HT-29 (cell line): ENCODE data around the gene LASP1NB.

Experiments used
- DNase-seq: peaks from one replicate; pipeline ENCODE4 v3.0.0-alpha.2; 2015; ENCODE audit warnings: low spot score

LASP1NB gene

GRCh38 chr17:38925263-38925995 is at the start of gene LASP1NB:
Gene LASP1NB (plus strand): TSS chr17:38925614.
- no peak for DNase-seq

- peak; percentile 24 for DNase-seq
These were observed 48.1 kb upstream of the LASP1NB start for GRCh38 chr17:38877130-38877851.

DNA sequence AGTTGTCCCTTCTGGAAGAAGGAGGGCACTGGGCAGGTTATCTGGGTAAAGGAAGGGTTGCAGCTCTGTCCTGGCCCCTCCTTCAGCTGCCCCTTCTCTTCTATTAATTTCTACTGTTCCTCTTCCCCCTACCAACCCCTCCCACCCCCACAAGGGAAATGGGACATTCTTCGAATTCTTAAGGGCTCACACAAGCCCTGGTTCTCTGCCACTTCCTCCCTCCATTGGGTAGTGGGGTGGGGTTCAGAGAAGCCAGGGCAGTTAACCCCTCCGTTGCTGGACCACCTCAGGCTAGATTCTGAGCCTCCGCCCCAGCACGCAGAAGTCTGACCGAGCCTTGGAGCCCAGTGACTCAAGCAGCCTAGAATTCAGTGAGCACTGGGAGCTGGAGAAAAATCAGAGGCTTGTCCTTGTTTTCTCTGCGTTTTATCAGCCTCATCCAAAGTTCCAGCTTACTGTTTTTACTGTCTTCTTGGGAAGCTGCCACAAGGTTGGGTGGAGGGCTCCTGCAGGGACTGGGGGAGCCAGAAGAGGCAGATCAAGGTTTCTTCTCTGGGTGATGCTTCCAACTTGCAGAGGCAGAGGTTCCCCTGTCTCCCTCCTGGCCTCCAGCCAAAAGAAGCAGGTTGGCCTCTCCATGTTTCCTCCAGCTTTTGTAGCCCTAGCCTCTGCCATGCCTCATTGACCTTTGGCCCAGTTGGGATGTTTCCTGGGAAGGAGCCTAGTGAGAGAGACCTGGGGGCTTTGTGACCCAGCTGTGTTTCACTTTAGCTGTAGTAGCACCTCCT is 45.3 kb upstream of the LASP1NB start:
- peak; percentile 75 for DNase-seq

DNA sequence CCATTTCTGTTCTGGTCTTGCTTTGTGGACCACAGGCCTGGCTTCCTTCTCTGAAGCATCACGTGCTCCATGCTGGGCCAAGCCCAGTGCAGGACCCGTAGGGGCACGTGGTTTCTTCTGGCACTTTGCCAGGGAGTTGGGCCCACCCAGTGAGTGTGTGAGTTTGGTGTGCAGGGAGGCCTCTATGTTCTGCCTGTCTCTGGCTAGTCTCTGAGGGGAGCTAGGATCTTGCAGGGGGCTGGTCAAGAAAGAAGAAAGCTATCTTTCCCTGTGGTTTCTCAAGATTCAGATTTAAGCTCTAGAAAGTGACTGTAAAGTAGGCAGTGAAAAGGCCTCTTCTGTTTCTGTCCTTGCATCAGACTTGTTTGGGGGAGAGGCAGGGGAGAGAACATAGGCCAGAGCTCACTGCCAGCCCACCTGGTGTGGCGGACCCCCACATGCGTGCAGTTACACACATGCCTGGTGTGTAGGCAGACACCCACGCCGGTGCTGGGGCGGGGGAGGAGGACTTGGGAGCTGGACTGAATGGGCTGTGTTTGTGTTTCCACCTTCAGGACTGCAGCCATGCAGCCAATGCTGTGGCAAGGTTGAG is 43.7 kb upstream of the LASP1NB start:
- peak; percentile 58 for DNase-seq

- DNase-seq, result no peak
These were observed 42.5 kb upstream of the LASP1NB start for GRCh38 chr17:38882870-38883269.

DNA sequence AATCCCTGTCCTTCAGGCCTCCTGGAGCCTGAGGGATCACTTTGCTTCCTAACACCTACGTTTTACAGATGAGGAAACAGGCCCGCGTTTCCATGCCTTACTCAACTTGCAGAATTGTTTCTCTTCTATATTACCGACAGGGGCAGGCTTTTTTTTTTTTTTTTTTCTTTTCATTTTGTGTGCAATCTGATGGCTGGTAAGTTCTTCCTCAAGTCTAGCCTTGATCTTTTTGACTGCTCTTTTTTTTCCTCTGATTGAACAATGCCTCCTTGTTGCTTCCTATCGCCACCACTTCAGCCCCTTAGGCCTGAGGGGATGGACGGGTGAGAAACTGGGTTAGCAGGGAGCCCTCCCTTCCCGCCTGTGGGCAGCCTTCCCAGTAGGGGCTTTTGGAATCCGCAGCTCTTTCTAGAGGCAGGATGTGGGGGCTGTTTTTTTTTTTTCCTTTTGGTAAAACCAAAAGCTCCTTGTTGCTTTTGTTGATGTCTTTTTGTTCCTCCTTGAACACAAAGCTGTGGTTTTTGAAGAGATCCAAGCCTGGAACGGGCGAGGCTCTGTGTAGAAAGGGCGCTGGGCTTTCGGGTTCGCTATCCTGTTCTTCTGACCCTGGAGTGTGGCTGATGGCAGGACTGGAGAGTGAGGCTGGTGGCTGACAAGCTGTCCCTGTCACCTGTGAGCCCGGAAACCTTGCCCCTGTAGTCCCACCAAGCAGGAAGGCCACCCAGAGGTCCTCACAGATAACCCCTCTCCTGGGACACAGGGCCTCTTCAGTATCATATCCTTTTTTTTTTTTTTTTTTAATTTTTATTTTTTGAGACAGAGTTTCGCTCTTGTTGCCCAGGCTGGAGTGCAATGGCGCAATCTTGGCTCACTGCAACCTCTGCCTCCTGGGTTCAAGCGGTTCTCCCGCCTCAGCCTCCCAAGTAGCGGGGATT is 41.6 kb upstream of the LASP1NB start:
- no peak for DNase-seq

DNA sequence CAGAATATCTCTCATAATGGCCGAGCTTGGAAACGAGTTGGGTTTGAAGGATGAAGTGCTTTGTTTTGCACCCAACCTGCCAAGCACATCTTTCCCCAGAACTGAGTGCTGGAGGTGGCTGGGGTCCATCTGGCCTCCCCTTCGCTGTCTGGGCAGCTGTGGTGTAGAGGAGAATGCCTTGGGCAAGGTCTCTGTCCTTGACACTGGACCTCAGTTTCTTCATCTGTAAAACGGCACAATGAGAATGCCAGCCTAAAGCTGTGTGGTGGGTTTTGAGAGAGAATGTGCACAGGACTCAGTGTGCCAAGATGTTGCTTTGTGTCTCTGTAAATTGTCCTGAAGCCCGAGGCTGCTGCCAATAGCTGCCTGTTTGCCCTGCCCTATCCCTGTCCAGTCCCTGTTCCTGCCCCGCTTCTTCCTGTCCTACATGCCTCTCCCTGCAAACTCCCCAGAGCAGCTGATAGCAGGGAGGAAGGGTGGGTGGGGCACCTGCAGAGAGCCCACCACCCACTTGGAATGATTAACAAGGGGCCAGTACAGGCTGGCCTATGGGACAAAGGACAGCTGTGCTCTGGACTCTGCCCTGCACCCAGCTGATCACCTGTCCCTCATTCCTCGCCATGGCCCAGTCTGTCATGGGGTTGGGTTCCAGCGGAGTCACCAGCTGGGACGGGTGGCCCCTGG is 40.2 kb upstream of the LASP1NB start:
- no peak for DNase-seq

DNA sequence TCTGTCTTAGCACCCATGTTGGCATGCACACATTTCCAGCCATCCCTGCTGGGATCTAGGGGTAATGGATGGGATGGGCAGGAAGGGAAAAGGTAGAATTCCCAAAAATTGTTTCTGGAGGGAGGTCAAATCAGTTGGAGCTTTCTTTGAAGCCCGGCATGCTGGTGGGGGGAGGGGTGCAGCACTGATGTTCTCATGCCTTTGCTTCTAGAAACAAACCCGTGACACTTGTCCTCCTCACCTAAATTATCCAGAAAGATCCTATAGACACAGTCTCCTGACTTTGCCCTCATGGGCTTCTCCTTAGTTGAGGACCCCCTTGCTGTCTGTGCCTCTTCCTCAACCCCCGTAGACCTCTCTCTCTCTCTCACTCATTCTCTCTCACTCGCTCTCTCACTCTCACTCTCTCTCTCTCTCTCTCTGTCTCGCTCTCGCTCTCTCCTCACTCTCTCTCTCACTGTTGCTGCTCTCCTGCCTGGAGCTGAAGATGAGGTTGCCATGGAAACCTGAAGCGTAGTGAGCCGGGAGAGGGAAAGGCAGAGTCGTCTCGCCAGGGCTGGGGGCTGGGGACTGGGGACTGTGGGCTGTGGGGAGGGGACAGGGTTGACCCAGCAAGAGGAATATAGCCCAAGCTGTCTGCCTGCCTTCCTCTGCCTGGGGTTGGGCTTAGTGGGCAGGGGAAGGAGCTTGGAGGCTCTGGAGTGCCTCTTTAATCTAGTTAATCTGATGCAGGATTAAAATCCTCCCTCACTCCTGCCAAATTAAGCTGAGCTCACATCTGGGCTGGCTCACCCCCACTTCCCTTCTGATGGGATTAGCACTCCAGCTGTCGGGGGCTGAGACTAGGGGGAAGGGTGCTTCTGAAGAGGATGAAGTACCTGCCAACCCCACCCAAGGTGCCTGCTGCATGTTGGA is 39.4 kb upstream of the LASP1NB start:
- no peak for DNase-seq

DNA sequence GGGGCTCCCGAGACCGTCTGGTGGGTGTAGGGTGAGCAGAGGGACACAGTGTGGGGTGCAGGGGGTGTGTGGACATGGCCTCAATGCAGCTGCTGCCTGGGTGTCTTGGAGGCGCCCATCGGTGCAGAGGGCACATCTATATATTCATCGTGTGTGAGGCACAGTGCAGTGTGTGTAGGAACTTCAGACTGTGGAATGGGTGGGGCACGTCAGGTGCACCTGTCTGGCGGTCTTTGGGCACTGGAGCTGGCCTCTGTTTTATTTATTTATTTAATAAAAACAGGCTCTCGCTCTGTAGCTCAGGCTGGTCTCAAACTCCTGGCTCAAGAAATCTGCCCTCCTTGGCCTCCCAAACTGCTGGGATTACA is 38.8 kb upstream of the LASP1NB start:
- DNase-seq, result no peak

DNA sequence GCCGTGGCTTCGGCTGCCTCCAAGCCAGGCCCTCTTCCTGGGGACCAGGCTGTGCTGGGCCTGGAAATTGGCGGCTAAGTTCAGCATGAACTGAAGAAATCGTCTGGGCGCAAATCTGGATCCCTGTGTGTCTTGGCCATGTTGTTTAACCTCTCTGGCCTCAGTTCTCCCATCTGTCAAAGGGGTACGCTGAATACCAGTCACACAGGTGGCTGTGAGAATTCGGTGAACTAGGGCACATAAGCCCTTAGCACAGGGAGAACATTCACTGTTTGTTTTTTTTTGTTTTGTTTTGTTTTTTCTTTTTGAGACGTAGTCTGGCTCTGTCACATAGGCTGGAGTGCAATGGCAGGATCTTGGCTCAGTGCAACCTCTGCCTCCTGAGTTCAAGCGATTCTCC is 36.6 kb upstream of the LASP1NB start:
- DNase-seq, result no peak

GRCh38 chr17:38889745-38890409 is 35.5 kb upstream of the LASP1NB start:
- DNase-seq, result no peak

DNA sequence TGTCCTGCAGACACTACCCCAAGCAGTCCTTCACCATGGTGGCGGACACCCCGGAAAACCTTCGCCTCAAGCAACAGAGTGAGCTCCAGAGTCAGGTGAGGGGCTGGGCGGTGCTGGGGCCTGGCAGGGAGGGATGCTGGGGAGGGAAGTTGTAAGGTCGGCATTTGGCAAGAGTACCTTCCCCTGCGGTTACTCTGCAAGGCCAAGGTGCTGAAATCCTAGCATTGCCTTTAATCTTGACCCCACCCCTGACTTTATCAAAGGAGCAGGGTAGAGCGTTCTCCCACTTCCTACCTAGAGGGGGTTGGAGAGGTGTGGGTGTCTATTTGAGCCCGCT is 35.0 kb upstream of the LASP1NB start:
- DNase-seq, result no peak

GRCh38 chr17:38891441-38891840 is 34.0 kb upstream of the LASP1NB start:
- DNase-seq, result no peak

DNA sequence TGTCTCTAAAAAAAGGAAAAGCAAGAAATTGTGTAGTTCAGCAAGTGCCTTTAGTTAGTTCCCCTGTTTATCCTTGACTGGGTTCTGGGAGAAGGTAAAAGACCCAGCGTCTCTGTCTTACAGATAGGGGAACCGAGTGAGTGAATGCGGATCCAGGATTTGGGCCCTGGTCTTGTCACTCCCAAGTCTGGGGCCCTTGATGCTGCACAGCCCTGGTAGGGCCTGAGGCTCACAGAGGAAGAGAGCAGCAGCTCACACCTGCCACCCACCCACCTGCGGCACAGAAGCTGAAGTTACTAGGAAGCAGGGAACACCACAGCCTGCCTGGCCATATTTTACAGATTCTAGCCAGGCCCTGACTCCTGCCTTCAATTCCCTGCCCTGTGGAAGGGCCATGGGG is 33.3 kb upstream of the LASP1NB start:
- DNase-seq, result no peak

- DNase-seq, result no peak
These were observed 32.8 kb upstream of the LASP1NB start for GRCh38 chr17:38892620-38893019.

GRCh38 chr17:38893113-38893512 is 32.3 kb upstream of the LASP1NB start:
- DNase-seq, result no peak

DNA sequence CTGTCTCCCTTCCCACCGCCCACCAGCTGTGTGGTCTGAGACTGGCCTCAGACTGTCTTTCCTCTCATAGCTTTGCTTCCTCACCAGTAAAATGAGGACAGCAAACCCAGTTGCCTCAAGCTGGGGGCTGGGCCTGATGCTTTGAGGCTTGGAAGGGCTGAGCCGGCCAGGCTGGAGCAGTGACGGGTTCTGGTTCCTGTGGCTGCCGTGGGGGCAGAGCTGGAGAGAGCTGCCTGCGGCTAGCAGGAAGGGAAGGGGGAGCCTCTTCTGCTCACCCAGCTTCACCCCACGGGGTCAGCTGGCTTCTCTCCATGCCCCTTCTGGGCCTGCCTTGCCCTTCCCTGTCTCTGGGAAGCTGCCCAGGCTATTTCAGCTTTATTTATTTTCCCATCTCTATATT is 31.8 kb upstream of the LASP1NB start:
- DNase-seq, result no peak

DNA sequence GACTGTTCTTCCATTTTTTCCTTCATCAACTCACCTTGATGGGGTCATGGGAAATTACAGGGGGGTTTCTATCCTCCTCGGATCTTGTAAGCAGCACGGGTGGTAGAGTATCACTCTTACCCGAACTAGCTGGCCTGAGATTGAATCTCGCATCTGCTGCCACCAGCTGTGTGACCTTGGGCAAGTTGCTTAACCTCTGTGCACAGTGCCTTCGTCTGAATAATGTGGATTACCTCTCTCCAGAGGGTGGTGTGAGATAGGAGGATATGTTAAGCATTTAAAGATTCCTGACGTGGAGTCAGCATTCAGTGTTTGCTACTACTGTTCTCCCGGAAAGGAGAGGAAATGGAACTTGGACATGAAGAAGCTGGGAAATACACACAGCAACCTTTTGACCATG is 31.1 kb upstream of the LASP1NB start:
- no peak for DNase-seq
